CD4-positive, alpha-beta T cell treated with Interferon gamma for 1 hour (primary cell): ENCODE measurements around the gene DAPK2.
"Not testable (repeated sequence)": the region's sequence is repeated elsewhere in the genome, so short reads cannot be mapped to it uniquely, and the experiment has no call there.

ENCODE experiments used
- DNase-seq: peaks from one replicate; pipeline ENCODE4 v3.0.0-alpha.2; 2020

Gene DAPK2

GRCh38 chr15:63970621-63971426 lies 75.5 kb downstream of the DAPK2 start:
- DNase-seq = no peak

DNA sequence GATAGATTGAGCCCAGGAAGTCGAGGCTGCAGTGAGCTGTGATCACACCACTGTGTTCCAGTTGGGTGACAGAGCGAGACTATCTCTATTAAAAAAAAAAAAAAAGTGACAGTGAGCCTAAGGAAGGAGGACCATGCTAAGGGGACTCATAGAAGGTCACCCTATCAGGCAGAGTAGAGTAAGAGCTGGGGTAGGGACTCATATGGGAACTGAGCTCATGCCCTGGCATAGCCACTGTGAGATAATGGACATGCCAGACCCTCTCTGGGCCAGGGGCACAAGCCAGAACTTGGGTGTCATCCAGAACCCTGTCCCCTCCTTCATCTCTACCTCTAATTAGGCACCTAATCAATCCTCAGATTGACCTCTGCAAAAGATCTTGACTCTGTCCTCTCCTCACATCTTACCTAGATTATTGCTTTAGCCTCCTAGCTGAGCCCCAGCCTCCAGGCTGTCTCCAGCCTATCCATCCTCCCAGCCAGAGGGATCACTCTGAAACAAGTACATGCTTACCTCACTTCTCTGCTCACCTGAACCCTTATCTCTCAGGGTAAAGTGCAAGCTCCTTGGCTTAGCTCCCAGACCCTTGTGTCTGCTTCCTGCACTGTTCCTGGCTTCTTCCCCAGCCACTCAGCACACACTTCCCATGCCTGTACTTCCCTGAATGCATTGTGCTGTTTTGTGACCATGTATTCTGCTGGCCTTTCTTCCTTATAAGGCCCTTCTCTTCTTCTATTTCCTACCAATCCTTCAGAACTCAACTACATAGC lies 76.4 kb downstream of the DAPK2 start:
- DNase-seq = no peak

GRCh38 chr15:63968700-63969099 lies 77.6 kb downstream of the DAPK2 start:
- DNase-seq = no peak

- no peak for DNase-seq
Measured at GRCh38 chr15:63968122-63968524, 78.2 kb downstream of the DAPK2 start.

- no peak for DNase-seq
Measured at GRCh38 chr15:63967616-63968015, 78.7 kb downstream of the DAPK2 start.

DNA sequence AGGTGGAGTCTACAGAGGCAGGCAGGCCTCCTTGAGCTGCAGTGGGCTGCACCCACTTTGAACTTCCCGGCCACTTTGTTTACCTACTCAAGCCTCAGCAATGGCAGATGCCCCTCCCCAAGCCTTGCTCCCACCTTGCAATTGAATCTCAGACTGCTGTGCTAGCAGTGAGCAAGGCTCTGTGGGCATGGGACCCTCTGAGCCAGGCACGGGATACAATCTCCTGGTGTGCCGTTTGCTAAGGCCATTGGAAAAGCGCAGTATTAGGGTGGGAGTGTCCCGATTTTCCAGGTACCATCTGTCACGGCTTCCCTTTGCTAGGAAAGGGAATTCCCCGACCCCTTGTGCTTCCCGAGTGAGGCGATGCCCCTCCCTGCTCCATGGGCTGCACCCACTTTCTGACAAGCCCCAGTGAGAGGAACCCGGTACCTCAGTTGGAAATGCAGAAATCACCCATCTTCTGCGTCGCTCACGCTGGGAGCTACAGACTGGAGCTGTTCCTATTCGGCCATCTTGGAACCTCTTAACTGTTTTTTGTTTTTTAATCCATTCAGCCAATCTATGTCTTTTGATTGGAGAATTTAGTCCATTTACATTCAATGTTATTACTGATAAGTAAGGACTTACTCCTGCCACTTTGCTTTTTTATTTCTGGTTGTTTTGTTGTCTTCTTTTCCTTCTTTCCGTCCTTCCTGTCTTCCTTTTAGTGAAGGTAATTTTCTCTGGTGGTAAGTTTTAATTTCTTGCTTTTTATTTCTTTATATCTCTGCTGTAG lies 83.2 kb downstream of the DAPK2 start:
- DNase-seq = not testable (repeated sequence)

- DNase-seq = no peak
Measured at GRCh38 chr15:63953524-63953923, 92.8 kb downstream of the DAPK2 start.

DNA sequence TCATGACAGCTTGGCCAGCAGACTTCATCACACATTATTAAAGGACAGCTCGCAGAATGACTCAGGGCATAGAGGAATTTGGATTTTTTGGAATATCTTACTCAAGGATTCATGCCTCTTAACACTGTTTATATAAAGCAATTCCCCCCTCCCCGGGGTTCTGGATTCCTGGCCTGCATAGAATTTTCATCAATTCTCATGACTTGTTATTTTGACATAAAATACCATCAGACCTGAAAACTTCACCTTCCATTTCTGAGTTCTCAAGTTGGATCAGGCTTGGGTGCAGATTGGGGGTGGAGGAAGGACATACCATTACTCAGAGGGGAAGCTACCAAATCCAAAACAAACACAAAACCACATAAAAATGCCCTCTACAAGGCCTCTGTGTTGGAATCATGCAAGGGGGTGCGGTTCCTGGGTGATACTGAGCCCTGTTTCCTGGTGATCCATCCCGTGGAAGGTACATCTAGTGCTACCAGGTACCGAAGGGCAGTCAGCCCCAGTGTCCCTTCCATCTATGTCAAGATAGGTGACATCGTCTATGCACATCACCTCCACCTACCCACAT lies 95.3 kb downstream of the DAPK2 start:
- DNase-seq = no peak

DNA sequence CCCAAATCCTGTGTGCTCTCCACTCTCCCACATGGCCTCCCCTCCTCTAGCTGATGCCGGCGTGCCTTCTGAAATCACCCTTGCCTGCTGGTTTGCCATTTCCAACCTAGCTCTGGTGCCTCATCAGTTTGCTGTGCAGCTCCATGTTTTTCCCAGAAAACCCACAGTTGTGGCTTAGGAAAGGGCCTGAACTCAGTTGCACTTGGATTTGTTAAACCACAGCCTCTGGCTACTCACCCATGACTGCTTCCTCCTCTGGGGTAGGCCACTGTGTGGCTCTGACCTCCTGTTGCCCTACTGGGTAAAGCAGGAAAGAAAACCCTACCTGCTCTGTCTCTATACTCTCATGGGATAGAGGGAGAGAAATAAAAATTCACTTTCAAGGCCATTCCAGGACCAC lies 97.3 kb downstream of the DAPK2 start:
- no peak for DNase-seq

DNA sequence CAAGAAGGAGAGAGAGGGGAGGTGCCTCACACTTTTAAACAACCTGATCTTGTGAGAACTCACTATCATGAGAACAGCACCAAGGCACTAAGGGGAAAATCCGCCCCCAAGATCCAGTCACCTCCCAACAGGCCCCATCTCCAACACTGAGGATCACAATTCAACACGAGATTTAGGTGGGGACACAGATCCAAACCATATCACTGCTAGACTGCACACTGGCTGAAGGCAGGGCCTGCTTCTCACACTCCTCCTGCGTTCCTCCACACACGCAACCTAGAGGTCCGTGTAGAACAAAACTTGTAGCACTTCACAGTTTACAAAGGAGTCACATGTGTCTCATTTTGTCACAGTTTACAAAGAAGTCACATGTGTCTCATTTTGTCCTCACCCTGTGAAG lies 97.8 kb downstream of the DAPK2 start:
- no peak for DNase-seq

DNA sequence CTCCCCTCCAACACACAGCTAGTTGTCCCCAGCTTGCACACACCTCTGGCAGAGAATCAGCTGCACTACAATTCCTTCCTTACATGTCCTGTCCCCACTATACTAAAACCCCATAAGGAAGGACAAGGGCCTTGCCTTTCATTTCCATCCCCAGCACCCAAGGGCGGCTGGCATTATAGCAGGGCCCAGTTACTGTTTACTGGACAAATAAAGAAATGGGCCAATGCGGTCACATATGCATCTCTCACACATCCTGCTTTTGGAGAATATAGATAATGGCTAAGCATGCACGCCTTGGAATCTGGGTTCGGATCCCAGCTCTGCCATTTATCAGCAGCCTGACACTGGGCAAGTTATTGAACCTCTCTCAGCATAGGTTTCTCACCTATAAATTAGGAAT lies 99.1 kb downstream of the DAPK2 start:
- no peak for DNase-seq

DNA sequence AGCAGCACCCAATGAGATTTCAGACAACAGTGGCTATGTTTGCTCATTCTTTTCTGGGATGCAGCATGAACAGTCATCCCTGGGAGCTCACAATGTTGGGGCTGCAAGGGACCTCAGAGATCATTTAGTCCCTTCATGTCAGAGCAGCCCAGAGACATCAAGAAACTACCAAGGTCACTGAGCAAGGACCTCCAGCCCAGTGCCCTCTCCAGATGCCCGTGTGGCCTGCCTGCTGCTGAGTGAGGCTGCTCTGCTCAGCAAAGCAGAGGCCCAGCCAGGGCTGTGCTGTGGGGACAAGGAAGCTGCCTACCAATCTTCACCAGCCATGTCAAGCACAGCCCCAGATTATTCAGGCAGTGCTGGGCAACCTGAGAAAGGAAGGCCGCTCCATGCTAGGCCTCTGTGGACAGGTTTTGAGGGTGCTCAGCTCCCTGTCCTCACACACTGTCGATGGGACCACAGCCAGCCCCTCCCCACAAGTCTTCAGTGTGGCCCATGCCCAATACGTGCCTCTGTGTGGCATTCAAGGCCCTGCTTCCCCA lies 99.7 kb downstream of the DAPK2 start:
- no peak for DNase-seq

GRCh38 chr15:63945838-63946298 lies 100.4 kb downstream of the DAPK2 start:
- DNase-seq = no peak

GRCh38 chr15:63945007-63945788 lies 101.1 kb downstream of the DAPK2 start:
- peak; percentile 54 for DNase-seq

DNA sequence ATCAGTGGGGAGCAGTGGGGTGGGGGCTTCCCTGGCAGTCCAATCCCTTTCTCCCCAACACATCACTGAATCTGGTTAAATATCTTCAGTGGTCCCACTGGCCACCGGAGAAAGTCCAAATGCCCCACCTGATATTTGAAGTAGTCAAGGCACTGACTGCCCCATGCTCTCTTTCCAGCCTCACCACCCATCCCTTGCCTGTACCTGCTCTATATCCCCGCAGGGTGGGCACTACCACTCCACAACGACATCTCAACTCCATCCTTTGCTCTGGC lies 101.7 kb downstream of the DAPK2 start:
- DNase-seq = no peak

DNA sequence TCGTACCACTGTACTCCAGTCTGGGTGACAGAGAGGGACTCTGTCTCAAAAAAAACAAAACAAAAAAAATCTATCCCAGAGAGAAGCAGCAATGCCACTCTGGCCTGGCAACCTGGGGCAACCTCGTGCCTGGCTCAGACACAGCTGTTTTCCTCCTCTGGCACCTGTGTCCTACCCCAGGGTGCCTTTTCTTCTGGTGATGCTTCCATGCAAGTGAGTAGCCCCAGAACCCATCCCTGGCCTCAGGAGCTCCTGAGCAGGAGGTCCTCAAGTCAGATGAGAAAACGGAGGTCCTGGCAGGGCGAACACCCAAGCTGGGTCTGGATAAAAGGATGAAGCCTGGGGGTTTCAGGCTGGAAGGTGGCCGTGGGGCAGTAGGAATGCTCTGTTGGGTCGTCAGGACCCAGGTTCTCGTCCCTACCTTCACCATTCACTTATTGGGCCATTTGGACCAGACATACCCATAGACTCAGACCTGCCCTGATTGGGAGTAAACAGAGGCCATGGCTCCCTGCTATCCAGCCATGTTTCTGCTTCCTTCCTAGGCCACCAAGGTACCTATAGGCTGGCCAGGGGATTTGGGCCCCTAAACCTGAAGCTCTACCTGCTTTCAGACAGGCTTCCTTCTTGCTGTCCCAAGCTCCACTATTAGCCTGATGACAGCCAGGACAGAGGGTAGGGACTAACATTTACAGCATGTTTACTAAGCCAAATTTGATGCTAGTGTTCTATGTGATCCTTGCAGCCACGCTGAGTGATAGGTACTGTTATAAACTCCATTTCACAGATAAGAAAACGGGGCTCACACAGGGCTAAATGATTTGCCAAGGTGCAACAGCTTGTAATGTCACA lies 102.2 kb downstream of the DAPK2 start:
- DNase-seq = no peak

GRCh38 chr15:63942486-63943365 lies 103.6 kb downstream of the DAPK2 start:
- DNase-seq = no peak

DNA sequence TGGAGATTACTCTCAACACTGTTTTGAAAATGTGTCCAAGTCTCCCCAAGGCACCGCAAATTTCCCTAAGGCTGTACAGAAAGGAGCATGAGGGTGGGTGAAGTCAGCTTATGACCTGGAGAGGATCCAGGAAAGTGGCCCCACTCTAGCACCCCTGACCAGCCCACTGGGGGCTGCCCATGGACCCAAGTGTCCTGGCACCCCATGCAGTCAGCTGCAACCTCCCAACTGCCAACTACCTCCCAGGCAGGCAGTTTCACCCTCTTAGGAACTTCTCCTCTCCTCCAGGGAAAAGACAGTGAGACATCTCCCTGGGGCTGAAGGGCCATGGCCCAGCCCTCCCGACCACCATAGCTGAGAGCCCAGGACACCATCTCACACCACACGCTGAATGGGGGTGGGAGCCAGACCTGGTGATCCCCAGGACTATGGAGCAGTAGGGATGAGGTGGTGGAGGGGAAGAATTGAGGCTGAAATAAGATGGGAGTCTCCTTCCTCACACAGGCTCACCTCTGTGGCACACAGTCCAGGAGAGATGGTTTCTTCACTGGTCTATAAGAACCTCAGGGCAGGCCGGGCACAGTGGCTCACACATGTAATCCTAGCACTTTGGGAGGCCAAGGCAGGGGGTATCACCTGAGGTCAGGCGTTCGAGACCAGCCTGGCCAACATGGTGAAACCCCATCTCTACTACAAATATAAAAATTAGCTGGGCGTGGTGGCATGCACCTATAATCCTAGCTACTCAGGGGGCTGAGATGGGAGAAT lies 104.4 kb downstream of the DAPK2 start:
- DNase-seq = no peak

DNA sequence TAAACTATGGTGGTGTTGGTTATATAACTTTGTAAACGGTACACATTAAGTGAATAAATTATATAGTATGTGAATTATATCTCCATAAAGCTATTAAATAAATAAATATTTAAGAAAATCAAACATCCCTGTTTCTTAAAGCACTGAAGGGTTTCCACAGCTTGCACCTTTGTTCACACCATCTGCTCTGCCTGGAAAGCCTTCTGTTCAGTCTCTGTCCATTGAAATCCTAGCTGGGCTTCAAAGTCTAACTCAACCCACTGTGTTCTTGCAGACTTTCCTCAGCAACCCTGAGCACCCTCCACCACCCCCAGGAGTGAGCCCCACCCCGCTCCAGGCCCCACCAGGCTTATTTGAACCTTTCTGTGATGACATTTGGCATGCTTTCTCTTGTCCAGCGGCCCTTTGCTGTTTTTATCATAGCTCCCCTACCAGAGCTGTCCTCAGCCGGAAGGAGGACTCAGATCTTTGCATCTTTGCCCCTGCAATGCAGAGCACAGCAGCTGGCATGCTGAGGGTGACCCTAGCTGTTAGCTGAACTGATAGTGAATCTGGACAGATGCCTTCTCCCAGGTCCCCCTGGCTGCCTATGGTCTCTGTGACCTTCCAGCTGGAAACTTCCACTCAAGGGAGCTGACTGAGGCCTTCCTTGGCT lies 105.2 kb downstream of the DAPK2 start:
- no peak for DNase-seq
